Esophagus squamous epithelium (tissue), 4 donors: ENCODE measurements around the gene PDLIM3.

ENCODE experiments used
- CTCF ChIP-seq, 6 experiments: fragments of 450-650 bp in 4 of 6; fragments of 200-600 bp in 2 of 6; sonication (generic) in 2 of 6; IDR thresholded peaks; one replicate each; pipeline ENCODE4 v1.5.1; 2016 to 2019; ENCODE audit warnings: antibody characterized with exemption in 6 of 6, mild to moderate bottlenecking in 4 of 6, moderate library complexity in 4 of 6
- POLR2A ChIP-seq, 4 donors: fragments of 450-650 bp; IDR thresholded peaks; one replicate each; pipeline ENCODE4 v1.6.1; 2017; ENCODE audit warnings: antibody characterized with exemption in 4 of 4, mild to moderate bottlenecking in 4 of 4, moderate library complexity in 3 of 4

GRCh38 chr4:185472103-185472542 is 63.2 kb downstream of the PDLIM3 start:
- TF ChIP-seq POLR2A (IDR thresholded peaks at IDR 0.05) (no peak), CTCF (IDR thresholded peaks at IDR 0.05) (no peak)
